ENCODE results near the gene C19orf81. TPM values are rescaled to one million over a fixed set of nuclear protein-coding genes. Genes with fewer than 3 reads are reported as not detected.
A peak's percentile ranks its signal among the peaks of the same experiment; 100 is the strongest.

The C19orf81 gene
- total and polyA plus RNA-seq, 7 donors = 0.50 to 1.8 (median 1.0) TPM; not detected in 3

GRCh38 chr19:50679177-50680125 lies 30.2 kb downstream of the C19orf81 start:
- Histone ChIP-seq H3K9me3 (no peaks in the 10 kb centered on the region), H3K27me3 (ENCODE audit: insufficient read depth in 3 of 3, low read length in 2 of 3) (peaks cover 0 to 46% (median 6%) of the 10 kb centered on the region in 3 donors), H3K27ac (no peak overlapping the region), H3K4me1 (no peaks in the 10 kb centered on the region), H3K4me3 (no peak overlapping the region), H3K36me3 (ENCODE audit: insufficient read depth in 1 of 2, low read depth in 1 of 2) (no peaks in the 10 kb centered on the region)
- 8 to 12% (median 12%) methylated on average over 23 of the region's 23 CpGs for WGBS, 3 donors
- DNase-seq = peak; percentile 70 to 82
- TF ChIP-seq, protein P1, sequence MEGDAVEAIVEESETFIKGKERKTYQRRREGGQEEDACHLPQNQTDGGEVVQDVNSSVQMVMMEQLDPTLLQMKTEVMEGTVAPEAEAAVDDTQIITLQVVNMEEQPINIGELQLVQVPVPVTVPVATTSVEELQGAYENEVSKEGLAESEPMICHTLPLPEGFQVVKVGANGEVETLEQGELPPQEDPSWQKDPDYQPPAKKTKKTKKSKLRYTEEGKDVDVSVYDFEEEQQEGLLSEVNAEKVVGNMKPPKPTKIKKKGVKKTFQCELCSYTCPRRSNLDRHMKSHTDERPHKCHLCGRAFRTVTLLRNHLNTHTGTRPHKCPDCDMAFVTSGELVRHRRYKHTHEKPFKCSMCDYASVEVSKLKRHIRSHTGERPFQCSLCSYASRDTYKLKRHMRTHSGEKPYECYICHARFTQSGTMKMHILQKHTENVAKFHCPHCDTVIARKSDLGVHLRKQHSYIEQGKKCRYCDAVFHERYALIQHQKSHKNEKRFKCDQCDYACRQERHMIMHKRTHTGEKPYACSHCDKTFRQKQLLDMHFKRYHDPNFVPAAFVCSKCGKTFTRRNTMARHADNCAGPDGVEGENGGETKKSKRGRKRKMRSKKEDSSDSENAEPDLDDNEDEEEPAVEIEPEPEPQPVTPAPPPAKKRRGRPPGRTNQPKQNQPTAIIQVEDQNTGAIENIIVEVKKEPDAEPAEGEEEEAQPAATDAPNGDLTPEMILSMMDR (IDR thresholded peaks at IDR 0.05) = no peak
- intact Hi-C loops (cut with DNase I) = no loop called here
- ATAC-seq = peak; percentile 54 to 86 (median 77)

- DNase-seq (no peak), ATAC-seq (no peak)
- no peaks in the 10 kb centered on the region for H3K9me3 ChIP-seq
- H3K4me3 ChIP-seq = no peak overlapping the region
- intact Hi-C loops (cut with DNase I) = no loop called here
- H3K4me1 ChIP-seq = no peaks in the 10 kb centered on the region
- no peaks in the 10 kb centered on the region for H3K36me3 ChIP-seq (ENCODE audit: insufficient read depth in 1 of 2, low read depth in 1 of 2)
- TF ChIP-seq, protein P1 (IDR thresholded peaks at IDR 0.05) = no peak
- WGBS, 3 donors = 23 to 33% (median 28%) methylated on average over 32 to 50 of the region's 50 CpGs
- peaks cover 0 to 56% (median 15%) of the 10 kb centered on the region in 3 donors for H3K27me3 ChIP-seq (ENCODE audit: insufficient read depth in 3 of 3, low read length in 2 of 3)
- no peak overlapping the region for H3K27ac ChIP-seq
Measured at GRCh38 chr19:50686310-50687032, 37.2 kb downstream of the C19orf81 start.

- intact Hi-C loops (cut with DNase I) = no loop called here
Measured at GRCh38 chr19:50688766-50689165, 39.5 kb downstream of the C19orf81 start.

DNA sequence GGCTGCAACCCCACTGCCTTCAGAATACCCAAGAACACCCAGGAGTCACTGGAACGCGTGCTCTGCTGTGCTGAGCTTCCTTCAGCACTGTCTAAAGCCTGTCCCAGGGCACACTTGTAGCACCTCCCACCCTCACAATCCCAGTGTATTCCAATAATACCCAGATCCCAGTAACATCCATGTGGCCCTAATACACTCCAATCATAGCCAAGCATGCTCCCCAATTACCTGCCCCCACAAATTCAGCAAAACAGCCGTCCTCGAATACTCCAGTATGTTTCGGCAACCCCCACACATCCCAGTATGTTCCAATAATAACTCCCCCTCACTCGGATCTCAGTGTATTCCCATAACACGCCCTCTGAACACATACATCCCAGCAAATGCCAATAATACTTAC lies 41.2 kb downstream of the C19orf81 start:
- Histone ChIP-seq H3K27ac (no peak overlapping the region), H3K27me3 (ENCODE audit: insufficient read depth in 3 of 3, low read length in 2 of 3) (peaks cover 0 to 58% (median 18%) of the 10 kb centered on the region in 3 donors), H3K4me1 (no peaks in the 10 kb centered on the region), H3K4me3 (no peak overlapping the region), H3K9me3 (no peaks in the 10 kb centered on the region), H3K36me3 (ENCODE audit: insufficient read depth in 1 of 2, low read depth in 1 of 2) (no peaks in the 10 kb centered on the region)
- ATAC-seq = no peak
- DNase-seq = no peak
- intact Hi-C loops (cut with DNase I) = no loop called here
- 70 to 74% (median 72%) methylated on average over 7 of the region's 7 CpGs for WGBS, 3 donors
- TF ChIP-seq, protein P1 (IDR thresholded peaks at IDR 0.05) = no peak

More at GRCh38 chr19:50688766-50689165, 39.5 kb downstream of the C19orf81 start:
- ATAC-seq (no peak), DNase-seq (no peak)
- TF ChIP-seq, protein P1 (IDR thresholded peaks at IDR 0.05) = no peak
- 65 to 79% (median 70%) methylated on average over 18 to 19 of the region's 19 CpGs for WGBS, 3 donors
- Histone ChIP-seq H3K9me3 (no peaks in the 10 kb centered on the region), H3K4me3 (no peak overlapping the region), H3K4me1 (no peaks in the 10 kb centered on the region), H3K27me3 (ENCODE audit: insufficient read depth in 3 of 3, low read length in 2 of 3) (peaks cover 0 to 65% (median 19%) of the 10 kb centered on the region in 3 donors), H3K36me3 (ENCODE audit: insufficient read depth in 1 of 2, low read depth in 1 of 2) (no peaks in the 10 kb centered on the region), H3K27ac (no peak overlapping the region)
